Right lobe of liver (tissue), 6 donors: ENCODE data around the gene RAD51AP2. TPM values are rescaled to one million over a fixed set of nuclear protein-coding genes. Genes with fewer than 3 reads are reported as not detected.

ENCODE experiments used
- ATAC-seq, 4 donors: fragments of 200-7000 bp; cut with Tn5 transposase; one replicate each; pipeline ENCODE4 v1.9.1; 2020; ENCODE audit warnings: mild to moderate bottlenecking in 4 of 4, moderate library complexity in 4 of 4
- DNase-seq, 3 donors: peaks; one replicate each; pipeline ENCODE4 v3.0.0-alpha.2; 2020
- H3K27ac ChIP-seq, 3 donors: fragments of 200-600 bp; one replicate each; pipeline ENCODE4 v1.8.0; 2022
- H3K27me3 ChIP-seq, 2 donors: fragments of 200-600 bp; one replicate each; pipeline ENCODE4 v1.8.0; 2022
- H3K36me3 ChIP-seq, 4 donors: fragments of 200-600 bp; sonication (generic) in 1 of 4; one replicate each; pipeline versions ENCODE4 v1.5.1 to v1.8.0; 2017 to 2022; ENCODE audit warnings: control low read depth in 1 of 4
- H3K4me1 ChIP-seq, 4 donors: fragments of 200-600 bp; sonication (generic) in 1 of 4; one replicate each; pipeline versions ENCODE4 v1.5.1 to v1.8.0; 2017 to 2022; ENCODE audit warnings: control low read depth in 1 of 4
- H3K4me3 ChIP-seq, 3 donors: fragments of 200-600 bp; one replicate each; pipeline ENCODE4 v1.8.0; 2022
- H3K9me3 ChIP-seq, 4 donors: fragments of 200-600 bp; sonication (generic) in 1 of 4; one replicate each; pipeline versions ENCODE4 v1.5.1 to v1.8.0; 2017 to 2022; ENCODE audit warnings: control low read depth in 1 of 4
- CTCF ChIP-seq, 4 donors: fragments of 200-600 bp in 3 of 4; fragments of 450-650 bp in 1 of 4; IDR thresholded peaks; one replicate each; pipeline versions ENCODE4 v1.5.1 to v1.8.0; 2016 to 2022; ENCODE audit warnings: antibody characterized with exemption in 4 of 4, mild to moderate bottlenecking in 2 of 4
- POLR2A ChIP-seq: fragments of 450-650 bp; IDR thresholded peaks from one replicate; pipeline ENCODE4 v1.6.1; 2017; ENCODE audit warnings: antibody characterized with exemption, mild to moderate bottlenecking
- WGBS: methylation state at CpG from one replicate; pipeline ENCODE4 v1.1.6; 2018; ENCODE audit warnings: low coverage, low lambda C conversion rate; ENCODE audit not compliant: insufficient coverage; ENCODE audit errors: missing lambda C conversion rate; 5-methylcytosine and 5-hydroxymethylcytosine counted together
- intact Hi-C, 2 donors: fragments of 100-400 bp; cut with DNase I; formaldehyde crosslinking; loops; one replicate each; pipeline versions ENCODE4 v1.11.2 to v1.14.1; 2022
- total RNA-seq, 6 experiments: library from RNA; depleted of rRNA in 2 of 6; stranded (reverse); fragments of >200 nt in 2 of 6; fragmentation: NEBNext Ultra II Directional in 3 of 6; extraction: Animal tissue kit (Norgen Biotek cat#: 25700) in 3 of 6; gene quantifications; one replicate each; pipeline versions ENCODE4 v1.1.0 to v1.2.4, GENCODE V29; 2016 to 2023
- donor health status: DM: no; HTN: yes; CAD: no.
- donor health status: DM: no; HTN: no; CAD: no.
- donor health status: DM: no; HTN: no; CAD: no.
- donor health status: DM: no; HTN: yes; CAD: no.
- donor health status: DM: no; HTN: yes; CAD: no.

RAD51AP2 gene
- total RNA-seq, 6 experiments from 2014 or later, result 0.12 to 0.31 (median 0.22) TPM; not detected in 3

- 60% methylated on average over 2 of the region's 2 CpGs for WGBS
- intact Hi-C loops, result no loop called here
- ATAC-seq (no peak), DNase-seq (no peak)
- H3K36me3 ChIP-seq, result no peaks in the 10 kb centered on the region
- no peak overlapping the region for H3K4me3 ChIP-seq
- no peaks in the 10 kb centered on the region for H3K4me1 ChIP-seq
- H3K27me3 ChIP-seq, result no peaks in the 10 kb centered on the region
- no peaks in the 10 kb centered on the region for H3K9me3 ChIP-seq
- no peak overlapping the region for H3K27ac ChIP-seq
- TF ChIP-seq CTCF (IDR thresholded peaks at IDR 0.05), result no peak
- TF ChIP-seq POLR2A, result no peak
These were observed 15.3 kb upstream of the RAD51AP2 start for GRCh38 chr2:17533546-17533945.

DNA sequence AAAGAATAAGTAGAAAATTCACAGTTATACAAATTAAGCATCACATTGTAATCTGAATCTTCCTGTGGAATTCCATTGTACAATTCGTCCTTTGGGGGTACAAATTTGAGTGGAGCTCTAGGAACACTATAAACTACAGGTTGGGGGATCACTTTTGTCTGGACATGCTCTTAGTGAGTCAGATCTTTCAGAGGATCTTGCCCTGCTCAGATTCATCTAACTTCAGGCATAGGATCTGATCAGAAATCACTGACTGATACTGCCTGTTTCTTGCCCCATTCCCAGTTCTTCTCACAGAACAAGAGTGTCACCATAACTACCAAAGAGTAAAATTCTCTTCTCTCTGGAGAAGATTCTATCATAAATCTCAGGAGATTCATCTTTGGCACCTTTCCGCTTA is 11.5 kb upstream of the RAD51AP2 start:
- H3K27me3 ChIP-seq, result no peaks in the 10 kb centered on the region
- no peak for ATAC-seq
- TF ChIP-seq POLR2A (no peak), CTCF (IDR thresholded peaks at IDR 0.05) (no peak)
- H3K36me3 ChIP-seq, result no peaks in the 10 kb centered on the region
- no peak for DNase-seq
- H3K27ac ChIP-seq, result no peak overlapping the region
- H3K4me1 ChIP-seq, result no peaks in the 10 kb centered on the region
- intact Hi-C loops, result no loop called here
- 75% methylated on average over 2 of the region's 2 CpGs for WGBS
- no peaks in the 10 kb centered on the region for H3K9me3 ChIP-seq
- H3K4me3 ChIP-seq, result no peak overlapping the region

GRCh38 chr2:17522303-17522702 is 4.1 kb upstream of the RAD51AP2 start:
- Histone ChIP-seq H3K27ac (no peak overlapping the region), H3K9me3 (no peaks in the 10 kb centered on the region), H3K4me3 (no peak overlapping the region), H3K4me1 (no peaks in the 10 kb centered on the region), H3K36me3 (no peaks in the 10 kb centered on the region), H3K27me3 (no peaks in the 10 kb centered on the region)
- DNase-seq, result no peak
- no peak for TF ChIP-seq CTCF (IDR thresholded peaks at IDR 0.05)
- no peak for TF ChIP-seq POLR2A
- 83% methylated on average over 6 of the region's 6 CpGs for WGBS
- intact Hi-C loops, result no loop called here
- no peak for ATAC-seq

DNA sequence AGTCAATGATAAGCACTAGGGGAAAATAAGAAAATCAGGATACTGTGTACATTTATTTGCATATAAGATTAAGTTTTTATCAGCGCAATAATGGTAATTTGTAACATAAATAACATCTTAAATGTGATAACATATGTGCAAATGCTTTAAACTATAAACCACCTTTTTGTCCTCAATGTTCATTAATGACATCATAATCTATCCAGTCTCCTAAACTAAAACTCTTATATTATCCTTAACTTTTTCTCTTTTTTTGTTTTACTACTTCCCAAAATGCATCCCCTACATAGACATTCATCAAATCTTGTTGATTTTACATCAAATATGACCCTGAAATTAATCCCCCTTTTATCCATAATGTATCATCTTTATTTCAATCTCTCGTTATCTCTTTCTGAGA is 3.4 kb upstream of the RAD51AP2 start:
- H3K9me3 ChIP-seq, result no peaks in the 10 kb centered on the region
- H3K36me3 ChIP-seq, result no peaks in the 10 kb centered on the region
- DNase-seq (no peak), ATAC-seq (no peak)
- no peaks in the 10 kb centered on the region for H3K27me3 ChIP-seq
- no peak overlapping the region for H3K27ac ChIP-seq
- TF ChIP-seq CTCF (IDR thresholded peaks at IDR 0.05) (no peak), POLR2A (no peak)
- WGBS, result 70% methylated on average over 2 of the region's 2 CpGs
- H3K4me1 ChIP-seq, result no peaks in the 10 kb centered on the region
- intact Hi-C loops, result no loop called here
- no peak overlapping the region for H3K4me3 ChIP-seq

- no peak overlapping the region for H3K27ac ChIP-seq
- intact Hi-C loops, result no loop called here
- no peaks in the 10 kb centered on the region for H3K36me3 ChIP-seq
- no peak for TF ChIP-seq CTCF (IDR thresholded peaks at IDR 0.05)
- TF ChIP-seq POLR2A, result no peak
- WGBS, result 64% methylated on average over 2 of the region's 2 CpGs
- no peak overlapping the region for H3K4me3 ChIP-seq
- H3K4me1 ChIP-seq, result no peaks in the 10 kb centered on the region
- ATAC-seq, result no peak
- H3K27me3 ChIP-seq, result no peaks in the 10 kb centered on the region
- no peak for DNase-seq
- H3K9me3 ChIP-seq, result no peaks in the 10 kb centered on the region
These were observed 2.5 kb upstream of the RAD51AP2 start for GRCh38 chr2:17520761-17521160.
